Measurements from ENCODE around the gene SLC6A1.

DNA sequence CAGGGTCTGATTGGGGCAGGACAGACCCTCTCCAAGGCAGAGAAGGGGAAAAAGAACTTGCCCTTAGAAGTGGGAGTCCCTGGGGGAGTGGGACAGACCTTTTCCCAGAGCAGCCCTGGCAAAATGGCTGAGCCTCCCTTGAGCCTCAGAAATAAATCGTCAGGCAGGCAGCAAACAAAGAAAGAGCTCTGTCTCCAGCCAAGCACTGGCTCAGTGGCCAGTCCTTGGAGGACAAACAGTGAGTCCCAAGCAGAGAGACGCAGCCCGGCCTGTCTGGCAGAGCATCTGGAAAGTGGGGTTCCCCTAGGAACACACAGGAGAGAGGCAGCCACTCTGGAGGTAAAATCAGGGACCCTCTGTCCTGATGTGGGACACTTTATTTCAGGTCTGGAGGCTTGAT lies 1.8 kb downstream of the SLC6A1 start:
- TF ChIP-seq RAD21 (IDR thresholded peaks at IDR 0.05) (no peak), TAF1 (conservative IDR thresholded peaks at IDR 0.05) (no peak), YY1 (IDR thresholded peaks at IDR 0.05) (no peak), SP1 (IDR thresholded peaks at IDR 0.05) (no peak)
- TF ChIP-seq, protein P1, sequence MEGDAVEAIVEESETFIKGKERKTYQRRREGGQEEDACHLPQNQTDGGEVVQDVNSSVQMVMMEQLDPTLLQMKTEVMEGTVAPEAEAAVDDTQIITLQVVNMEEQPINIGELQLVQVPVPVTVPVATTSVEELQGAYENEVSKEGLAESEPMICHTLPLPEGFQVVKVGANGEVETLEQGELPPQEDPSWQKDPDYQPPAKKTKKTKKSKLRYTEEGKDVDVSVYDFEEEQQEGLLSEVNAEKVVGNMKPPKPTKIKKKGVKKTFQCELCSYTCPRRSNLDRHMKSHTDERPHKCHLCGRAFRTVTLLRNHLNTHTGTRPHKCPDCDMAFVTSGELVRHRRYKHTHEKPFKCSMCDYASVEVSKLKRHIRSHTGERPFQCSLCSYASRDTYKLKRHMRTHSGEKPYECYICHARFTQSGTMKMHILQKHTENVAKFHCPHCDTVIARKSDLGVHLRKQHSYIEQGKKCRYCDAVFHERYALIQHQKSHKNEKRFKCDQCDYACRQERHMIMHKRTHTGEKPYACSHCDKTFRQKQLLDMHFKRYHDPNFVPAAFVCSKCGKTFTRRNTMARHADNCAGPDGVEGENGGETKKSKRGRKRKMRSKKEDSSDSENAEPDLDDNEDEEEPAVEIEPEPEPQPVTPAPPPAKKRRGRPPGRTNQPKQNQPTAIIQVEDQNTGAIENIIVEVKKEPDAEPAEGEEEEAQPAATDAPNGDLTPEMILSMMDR (IDR thresholded peaks at IDR 0.05; ENCODE audit: low read depth, low read length, missing input control) = no peak
- TF ChIP-seq, protein P2, sequence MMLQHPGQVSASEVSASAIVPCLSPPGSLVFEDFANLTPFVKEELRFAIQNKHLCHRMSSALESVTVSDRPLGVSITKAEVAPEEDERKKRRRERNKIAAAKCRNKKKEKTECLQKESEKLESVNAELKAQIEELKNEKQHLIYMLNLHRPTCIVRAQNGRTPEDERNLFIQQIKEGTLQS (IDR thresholded peaks at IDR 0.05) = no peak
- TF ChIP-seq, protein P3, sequence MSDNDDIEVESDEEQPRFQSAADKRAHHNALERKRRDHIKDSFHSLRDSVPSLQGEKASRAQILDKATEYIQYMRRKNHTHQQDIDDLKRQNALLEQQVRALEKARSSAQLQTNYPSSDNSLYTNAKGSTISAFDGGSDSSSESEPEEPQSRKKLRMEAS (IDR thresholded peaks at IDR 0.05) = no peak
- TF ChIP-seq, protein P4, sequence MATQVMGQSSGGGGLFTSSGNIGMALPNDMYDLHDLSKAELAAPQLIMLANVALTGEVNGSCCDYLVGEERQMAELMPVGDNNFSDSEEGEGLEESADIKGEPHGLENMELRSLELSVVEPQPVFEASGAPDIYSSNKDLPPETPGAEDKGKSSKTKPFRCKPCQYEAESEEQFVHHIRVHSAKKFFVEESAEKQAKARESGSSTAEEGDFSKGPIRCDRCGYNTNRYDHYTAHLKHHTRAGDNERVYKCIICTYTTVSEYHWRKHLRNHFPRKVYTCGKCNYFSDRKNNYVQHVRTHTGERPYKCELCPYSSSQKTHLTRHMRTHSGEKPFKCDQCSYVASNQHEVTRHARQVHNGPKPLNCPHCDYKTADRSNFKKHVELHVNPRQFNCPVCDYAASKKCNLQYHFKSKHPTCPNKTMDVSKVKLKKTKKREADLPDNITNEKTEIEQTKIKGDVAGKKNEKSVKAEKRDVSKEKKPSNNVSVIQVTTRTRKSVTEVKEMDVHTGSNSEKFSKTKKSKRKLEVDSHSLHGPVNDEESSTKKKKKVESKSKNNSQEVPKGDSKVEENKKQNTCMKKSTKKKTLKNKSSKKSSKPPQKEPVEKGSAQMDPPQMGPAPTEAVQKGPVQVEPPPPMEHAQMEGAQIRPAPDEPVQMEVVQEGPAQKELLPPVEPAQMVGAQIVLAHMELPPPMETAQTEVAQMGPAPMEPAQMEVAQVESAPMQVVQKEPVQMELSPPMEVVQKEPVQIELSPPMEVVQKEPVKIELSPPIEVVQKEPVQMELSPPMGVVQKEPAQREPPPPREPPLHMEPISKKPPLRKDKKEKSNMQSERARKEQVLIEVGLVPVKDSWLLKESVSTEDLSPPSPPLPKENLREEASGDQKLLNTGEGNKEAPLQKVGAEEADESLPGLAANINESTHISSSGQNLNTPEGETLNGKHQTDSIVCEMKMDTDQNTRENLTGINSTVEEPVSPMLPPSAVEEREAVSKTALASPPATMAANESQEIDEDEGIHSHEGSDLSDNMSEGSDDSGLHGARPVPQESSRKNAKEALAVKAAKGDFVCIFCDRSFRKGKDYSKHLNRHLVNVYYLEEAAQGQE (IDR thresholded peaks at IDR 0.05) = no peak
- TF ChIP-seq, protein P5, sequence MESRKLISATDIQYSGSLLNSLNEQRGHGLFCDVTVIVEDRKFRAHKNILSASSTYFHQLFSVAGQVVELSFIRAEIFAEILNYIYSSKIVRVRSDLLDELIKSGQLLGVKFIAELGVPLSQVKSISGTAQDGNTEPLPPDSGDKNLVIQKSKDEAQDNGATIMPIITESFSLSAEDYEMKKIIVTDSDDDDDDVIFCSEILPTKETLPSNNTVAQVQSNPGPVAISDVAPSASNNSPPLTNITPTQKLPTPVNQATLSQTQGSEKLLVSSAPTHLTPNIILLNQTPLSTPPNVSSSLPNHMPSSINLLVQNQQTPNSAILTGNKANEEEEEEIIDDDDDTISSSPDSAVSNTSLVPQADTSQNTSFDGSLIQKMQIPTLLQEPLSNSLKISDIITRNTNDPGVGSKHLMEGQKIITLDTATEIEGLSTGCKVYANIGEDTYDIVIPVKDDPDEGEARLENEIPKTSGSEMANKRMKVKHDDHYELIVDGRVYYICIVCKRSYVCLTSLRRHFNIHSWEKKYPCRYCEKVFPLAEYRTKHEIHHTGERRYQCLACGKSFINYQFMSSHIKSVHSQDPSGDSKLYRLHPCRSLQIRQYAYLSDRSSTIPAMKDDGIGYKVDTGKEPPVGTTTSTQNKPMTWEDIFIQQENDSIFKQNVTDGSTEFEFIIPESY (IDR thresholded peaks at IDR 0.05) = no peak

Data from liver (tissue), 3 donors.